Measurements from ENCODE around the gene RAB3IP.
"Not testable (repeated sequence)": the region's sequence is repeated elsewhere in the genome, so short reads cannot be mapped to it uniquely, and the experiment has no call there.

Gene RAB3IP

DNA sequence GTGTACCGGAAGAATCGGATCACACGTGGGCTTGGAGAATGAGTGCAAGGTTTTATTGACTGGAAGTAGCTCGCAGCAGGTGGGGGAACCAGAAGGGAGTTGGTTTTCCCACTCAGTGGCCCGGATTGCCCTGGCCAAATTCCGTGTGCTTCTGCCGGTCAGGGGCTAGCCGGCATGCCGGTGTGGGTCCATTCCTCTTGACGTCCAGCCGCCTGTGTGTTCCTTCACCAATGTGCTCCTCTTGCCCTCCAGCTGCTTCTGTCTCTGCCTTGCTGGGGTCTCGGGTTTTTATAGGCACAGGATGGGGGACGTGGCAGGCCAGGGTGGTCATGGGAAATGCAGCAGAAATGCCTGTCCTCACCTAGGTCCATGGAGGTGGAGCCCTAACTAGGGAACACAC, 97.4 kb downstream of the RAB3IP start:
- DNase-seq (ENCODE audit: low read depth), result no peak

- DNase-seq (ENCODE audit: low read depth), result no peak
Measured at GRCh38 chr12:69837191-69837590, 98.5 kb downstream of the RAB3IP start.

GRCh38 chr12:69837657-69838415, 99.2 kb downstream of the RAB3IP start:
- no peak for DNase-seq (ENCODE audit: low read depth)

DNA sequence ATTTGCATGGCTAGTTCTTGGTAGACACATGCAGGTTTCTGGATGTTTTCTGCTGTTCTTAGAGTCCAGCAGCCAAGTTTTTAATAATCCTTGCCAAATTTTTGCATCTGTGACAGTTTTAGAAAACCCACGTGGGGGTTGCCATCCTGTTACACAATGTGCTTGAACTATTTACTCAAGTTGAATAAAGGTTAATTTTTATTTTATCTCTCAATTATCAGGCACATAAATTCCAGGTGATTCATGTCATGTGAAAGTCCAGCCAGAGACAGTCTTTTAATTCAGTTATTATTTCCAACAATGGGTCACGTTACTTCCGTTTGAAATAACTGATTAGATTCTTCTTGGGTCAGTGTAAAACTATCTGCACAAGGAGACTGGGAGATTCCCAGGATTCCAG, 102.1 kb downstream of the RAB3IP start:
- no peak for DNase-seq (ENCODE audit: low read depth)

GRCh38 chr12:69843608-69844007, 104.9 kb downstream of the RAB3IP start:
- no peak for DNase-seq (ENCODE audit: low read depth)

DNA sequence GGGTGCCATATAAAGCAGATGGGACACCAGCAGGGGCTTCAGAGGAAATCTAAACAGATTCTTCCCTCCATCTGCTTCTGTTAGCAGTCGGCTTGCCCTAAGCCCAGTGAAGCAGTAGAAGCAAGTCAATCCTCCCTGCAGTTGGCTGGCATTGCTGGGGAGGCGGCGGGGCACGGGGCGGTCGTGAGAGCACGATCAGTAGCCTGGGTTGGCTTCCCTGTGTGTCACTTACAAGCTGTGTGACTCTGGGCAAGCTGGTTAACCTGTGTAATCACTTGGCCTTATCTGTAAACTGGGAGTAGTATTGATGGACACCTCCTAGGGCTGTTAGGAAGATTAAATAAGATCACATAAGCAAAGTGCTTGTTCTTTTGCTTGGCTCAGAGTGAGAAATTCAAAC, 105.8 kb downstream of the RAB3IP start:
- no peak for DNase-seq (ENCODE audit: low read depth)

DNA sequence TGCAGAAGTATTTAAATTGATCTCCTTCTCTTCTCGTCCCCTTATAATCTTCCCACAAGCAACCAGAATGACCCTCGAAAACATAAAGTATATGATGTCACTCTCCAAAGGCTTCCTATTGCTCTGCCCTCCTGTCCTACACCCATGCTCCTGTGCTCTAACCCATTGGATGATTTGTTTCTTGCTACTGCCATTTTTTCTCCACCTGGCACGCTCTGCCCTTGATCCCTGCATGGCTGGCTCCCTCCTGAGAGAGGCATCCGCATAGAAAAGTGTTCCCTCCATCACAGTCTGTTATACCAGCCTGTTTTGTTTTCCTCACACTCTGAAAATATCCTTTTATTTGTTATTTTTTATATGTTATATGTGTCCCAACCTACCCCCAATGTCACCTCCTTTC, 106.2 kb downstream of the RAB3IP start:
- DNase-seq (ENCODE audit: low read depth), result no peak

GRCh38 chr12:69846976-69847375, 108.3 kb downstream of the RAB3IP start:
- no peak for DNase-seq (ENCODE audit: low read depth)

- peak; percentile 24 for DNase-seq (ENCODE audit: low read depth)
Measured at GRCh38 chr12:69851976-69852375, 113.3 kb downstream of the RAB3IP start.

DNA sequence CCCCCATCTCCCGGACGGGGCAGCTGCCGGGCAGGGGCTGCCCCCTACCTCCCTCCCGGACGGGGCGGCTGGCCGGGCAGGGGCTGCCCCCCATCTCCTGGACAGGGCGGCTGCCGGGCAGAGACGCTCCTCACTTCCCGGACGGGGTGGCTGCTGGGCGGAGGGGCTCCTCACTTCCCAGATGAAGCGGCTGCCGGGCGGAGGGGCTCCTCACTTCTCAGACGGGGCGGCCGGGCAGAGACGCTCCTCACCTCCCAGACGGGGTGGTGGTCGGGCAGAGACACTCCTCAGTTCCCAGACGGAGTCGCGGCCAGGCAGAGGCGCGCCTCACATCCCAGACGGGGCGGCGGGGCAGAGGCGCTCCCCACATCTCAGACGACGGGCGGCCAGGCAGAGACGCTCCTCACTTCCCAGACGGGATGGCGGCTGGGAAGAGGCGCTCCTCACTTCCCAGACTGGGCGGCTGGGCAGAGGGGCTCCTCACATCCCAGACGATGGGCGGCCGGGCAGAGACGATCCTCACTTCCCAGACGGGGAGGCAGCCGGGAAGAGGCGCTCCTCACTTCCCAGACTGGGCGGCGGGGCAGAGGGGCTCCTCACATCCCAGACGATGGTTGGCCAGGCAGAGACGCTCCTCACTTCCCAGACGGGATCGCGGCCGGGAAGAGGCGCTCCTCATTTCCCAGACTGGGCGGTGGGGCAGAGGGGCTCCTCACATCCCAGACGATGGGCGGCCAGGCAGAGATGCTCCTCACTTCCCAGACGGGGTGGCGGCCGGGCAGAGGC, 114.7 kb downstream of the RAB3IP start:
- DNase-seq (ENCODE audit: low read depth), result not testable (repeated sequence)

- DNase-seq (ENCODE audit: low read depth), result no peak
Measured at GRCh38 chr12:69866698-69867097, 128.0 kb downstream of the RAB3IP start.

DNA sequence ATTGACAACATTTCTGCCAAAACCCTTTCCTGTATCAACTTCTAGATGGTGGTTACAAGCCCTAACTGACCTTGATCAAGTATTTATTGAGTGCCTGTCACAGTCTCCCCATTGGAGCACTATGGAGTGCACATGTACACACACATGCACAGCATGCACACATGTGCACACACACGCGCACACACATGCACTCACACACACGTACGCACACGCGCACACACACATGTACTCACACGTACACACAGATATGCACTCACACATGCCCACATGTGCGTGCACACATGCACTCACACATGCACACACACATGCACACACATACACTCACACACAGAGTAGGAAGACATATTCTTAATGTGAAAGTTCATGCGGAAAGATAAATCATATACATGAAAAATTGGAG, 130.0 kb downstream of the RAB3IP start:
- no peak for DNase-seq (ENCODE audit: low read depth)

DNA sequence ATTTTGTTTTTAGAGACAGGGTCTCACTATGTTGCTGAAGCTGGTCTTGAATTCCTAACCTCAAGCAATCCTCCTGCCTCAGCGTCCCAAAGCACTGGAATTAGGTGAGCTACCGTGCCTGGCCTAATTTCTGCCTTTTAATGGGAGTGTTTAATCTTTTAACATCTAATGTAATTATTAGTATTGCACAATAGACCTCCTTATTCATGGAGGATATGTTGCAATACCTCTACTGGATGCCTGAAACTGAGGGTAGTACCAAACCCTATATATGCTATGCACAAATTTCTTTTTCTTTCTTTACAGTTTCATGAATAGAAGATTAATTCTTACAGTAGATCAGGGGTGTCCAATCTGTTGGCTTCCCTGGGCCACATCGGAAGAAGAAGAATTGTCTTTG, 134.1 kb downstream of the RAB3IP start:
- no peak for DNase-seq (ENCODE audit: low read depth)

Data from HS-27A (cell line).